GM19043 (cell line): ENCODE data around the gene MAGEB2.
A peak's percentile ranks its signal among the peaks of the same experiment; 100 is the strongest.
"Not testable (repeated sequence)": the region's sequence is repeated elsewhere in the genome, so short reads cannot be mapped to it uniquely, and the experiment has no call there.

Experiments
- ATAC-seq: cut with Tn5 transposase; IDR thresholded peaks from one replicate; pipeline ENCODE4 v1.9.1; 2021; ENCODE audit warnings: low read depth; ENCODE audit not compliant: unreplicated experiment

MAGEB2 gene, protein sequence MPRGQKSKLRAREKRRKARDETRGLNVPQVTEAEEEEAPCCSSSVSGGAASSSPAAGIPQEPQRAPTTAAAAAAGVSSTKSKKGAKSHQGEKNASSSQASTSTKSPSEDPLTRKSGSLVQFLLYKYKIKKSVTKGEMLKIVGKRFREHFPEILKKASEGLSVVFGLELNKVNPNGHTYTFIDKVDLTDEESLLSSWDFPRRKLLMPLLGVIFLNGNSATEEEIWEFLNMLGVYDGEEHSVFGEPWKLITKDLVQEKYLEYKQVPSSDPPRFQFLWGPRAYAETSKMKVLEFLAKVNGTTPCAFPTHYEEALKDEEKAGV

DNA sequence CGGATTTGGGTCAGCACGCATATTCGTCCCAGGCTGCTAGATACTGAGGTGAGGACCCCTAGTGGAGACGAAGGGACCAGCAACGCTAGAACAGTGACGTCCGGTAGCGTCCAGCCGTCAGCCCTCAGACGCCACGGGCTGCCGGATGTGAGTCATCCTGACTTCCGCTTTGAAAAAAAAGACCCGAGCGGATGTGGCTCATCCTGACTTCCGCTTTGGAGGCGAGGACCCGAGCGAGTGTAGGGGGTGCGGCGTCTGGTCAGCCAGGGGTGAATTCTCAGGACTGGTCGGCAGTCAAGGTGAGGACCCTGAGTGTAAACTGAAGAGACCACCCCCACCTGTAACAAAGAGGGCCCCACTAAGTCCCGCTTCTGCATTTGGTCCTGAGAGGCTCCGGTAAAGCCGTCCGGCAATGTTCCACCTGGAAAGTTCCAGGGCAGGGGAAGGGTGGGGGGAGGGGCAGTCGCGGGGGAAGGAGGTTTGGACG lies at the start of gene MAGEB2:
Gene MAGEB2, plus strand, starts transcription at position 207 of the 487 bp plus-strand sequence. CDS start 3,018 bp downstream, outside the sequence.
- ATAC-seq: no peak

DNA sequence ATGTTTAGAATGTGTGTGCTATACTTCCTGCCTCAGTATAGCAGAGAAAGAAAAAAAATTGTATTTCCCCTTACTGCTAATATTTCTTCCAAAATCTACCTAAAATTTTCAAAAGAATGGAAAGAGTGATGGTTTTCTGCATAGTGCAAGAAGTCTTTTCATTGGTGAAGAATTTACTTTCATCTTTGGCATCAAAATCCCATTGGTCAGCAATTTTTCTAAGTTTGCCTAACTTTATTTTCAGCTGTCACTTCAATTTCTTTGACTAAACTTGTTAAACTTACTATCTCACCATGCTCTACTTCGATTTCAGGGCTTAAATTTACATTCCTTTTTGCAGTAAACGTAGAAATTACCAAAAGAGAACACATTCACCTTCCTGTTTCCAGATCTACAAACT lies 44.5 kb upstream of the MAGEB2 start:
- ATAC-seq: no peak

DNA sequence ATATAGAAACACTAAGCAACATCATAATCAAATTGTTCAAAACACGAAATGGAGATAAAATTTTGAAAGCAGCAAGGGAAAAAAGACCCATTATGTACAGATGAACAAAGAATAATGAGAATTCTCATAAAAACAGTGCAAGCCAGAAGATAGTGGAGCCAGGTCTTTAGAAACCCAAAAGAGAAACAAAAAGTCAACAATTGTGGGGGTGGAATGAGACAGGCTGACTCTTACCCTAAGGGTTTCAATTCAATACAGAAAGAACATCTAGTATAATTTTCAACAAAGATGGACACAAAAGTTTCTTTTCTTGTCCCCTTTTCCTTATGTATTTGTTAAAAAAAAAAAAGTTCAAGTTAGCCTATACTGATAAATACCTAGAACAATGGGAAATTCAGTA lies 34.0 kb upstream of the MAGEB2 start:
- no peak for ATAC-seq

DNA sequence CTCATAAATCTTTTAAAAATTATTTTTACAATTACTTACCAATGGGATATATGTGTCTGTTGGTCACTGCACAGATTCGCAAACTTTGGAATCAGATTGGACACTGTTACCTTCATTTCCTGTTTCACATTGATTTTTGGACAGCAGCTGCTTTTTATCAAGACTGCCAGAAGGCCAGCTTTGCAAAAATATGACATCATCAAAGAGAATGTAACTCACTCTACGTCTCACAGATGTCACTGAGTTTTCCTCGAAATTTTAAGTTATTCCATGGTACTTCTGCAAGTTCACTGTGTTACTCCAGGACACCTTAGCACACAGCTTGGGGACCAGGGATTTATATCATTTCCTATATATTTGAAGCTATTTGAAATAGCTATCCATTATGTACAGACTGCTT lies 31.8 kb upstream of the MAGEB2 start:
- ATAC-seq: no peak

DNA sequence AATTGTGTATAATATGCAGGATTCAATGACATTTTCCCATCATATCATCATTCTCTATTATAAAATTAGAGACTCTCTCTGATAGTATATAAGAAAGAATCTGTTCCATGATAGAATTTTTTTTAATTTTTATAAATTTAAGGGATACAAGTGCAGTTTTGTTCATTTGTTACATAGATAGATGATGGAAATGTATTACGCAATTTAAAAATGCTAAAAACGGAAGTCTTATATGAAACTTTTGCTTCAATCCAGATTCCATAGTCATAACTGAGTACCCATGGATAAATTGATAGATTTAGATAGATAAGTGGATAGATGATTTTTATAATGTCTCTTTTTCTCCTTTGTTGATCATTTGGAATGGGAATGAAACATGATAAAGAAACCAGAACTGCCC lies 24.9 kb upstream of the MAGEB2 start:
- ATAC-seq: no peak

DNA sequence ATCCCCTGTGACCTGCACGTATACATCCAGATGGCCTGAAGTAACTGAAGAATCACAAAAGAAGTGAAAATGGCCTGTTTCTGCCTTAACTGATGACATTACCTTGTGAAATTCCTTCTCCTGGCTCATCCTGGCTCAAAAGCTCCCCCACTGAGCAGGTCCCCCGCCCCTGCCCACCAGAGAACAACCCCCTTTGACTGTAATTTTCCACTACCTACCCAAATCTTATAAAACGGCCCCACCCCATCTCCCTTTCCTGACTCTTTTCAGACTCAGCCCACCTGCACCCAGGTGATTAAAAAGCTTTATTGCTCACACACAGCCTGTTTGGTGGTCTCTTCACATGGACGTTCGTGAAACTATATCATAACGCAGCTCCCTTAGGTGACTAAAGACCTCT lies 21.5 kb upstream of the MAGEB2 start:
- ATAC-seq: not testable (repeated sequence)

DNA sequence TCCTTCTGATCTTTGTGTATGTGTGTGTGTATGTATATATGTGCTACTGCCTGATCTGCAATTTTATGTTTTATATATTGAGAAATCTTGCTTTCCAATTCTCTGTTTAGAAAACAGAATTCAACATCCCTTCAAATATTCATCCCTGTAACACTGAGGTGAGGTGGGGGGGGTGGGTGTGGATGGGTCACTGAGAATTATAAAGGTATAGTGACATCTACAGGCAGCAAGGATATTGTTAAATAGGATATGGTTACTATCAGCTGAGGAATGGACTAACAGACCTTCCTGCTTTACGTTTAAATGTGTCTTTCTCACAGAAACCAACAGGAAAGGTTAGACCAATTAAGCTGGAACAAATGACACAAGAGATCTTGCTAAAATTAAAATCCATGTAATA lies 19.0 kb upstream of the MAGEB2 start:
- ATAC-seq: no peak

DNA sequence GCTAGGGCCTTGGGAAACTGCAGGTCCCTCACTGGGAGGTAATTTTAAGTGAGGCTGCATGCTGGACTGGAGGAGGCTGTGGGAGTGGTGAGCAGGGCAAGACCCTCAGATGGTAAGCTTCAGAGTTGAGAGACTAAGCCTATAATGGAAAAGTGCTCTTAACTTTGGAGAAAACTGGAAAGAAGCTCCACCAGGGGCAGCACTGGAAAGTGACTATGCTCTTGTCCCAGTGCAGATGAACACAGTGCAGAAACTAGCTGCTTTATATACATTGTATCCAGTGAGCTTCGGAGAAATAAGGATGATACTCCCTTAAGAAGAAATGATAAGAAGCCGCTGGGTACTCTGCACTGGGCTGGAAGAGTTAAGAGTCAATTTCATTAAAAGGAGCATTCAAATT lies 3.2 kb upstream of the MAGEB2 start:
- no peak for ATAC-seq

DNA sequence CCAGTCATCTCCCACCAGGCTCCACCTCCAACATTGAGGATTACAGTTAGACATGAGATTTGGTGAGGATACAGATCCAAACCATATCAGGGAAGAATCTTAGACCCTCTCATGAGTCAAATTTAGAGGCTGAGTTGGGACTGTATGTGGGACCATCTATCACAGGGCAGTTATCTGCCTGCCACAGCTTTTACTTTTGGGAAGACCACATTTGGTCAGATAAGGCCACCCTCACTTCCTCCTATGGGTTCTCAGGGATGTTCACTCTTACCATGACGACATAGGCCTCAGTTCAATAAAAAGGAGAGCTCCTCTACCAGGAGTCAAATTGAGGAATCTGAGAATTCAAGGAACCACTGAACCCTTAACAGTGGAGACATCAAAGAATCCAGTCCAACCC lies 2.1 kb downstream of the MAGEB2 start:
- ATAC-seq: no peak

DNA sequence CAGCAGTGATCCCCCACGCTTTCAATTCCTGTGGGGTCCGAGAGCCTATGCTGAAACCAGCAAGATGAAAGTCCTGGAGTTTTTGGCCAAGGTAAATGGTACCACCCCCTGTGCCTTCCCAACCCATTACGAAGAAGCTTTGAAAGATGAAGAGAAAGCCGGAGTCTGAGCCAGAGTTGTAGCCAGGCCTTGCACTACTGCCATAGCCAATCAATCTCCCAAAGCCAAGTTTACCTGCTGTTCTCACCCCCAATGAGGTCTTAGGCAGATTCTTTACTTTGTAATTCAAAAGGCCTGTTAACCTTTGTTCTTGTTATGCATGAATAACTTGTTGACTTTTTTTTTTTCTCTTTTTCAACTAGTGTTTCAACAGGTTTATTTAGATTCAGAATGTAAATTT lies 4.0 kb downstream of the MAGEB2 start:
- no peak for ATAC-seq

DNA sequence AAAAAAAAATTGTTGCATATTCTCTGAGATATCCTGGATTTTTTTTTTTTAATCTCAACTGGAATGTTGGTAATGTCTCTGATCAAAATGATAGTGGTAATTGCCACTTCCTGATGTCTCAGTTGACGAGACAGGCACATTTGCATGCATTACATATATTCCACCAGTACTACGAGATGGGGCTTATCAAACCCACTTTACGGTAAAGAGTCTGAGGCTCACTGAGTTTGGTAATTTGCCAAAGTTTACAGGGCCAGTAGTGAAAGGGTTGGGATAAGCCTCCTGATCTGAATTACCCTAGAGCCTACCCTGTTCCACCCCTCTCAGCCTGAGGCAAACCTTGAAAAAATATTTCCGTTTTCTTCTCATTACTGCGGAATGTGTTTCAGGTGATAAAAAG lies 5.3 kb downstream of the MAGEB2 start:
- ATAC-seq: no peak

DNA sequence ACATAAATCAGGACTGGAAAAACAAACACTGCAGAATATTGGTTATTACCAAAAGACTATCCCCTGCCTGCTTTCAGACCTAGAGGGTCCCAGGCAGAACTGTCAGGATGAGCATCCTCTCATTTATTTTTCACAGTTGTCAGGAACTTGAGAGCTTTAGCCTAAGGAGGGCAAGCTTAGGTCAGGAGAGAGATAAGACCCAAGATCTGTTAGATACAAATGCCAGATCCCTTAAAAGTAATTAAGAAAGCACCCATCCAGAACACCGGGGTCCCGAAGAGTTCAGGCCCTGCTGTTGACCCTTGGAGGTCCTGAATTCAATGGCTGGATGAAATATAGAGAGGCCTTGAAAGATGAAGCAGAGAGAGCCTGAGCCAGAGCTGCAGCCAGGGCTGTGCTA lies 9.2 kb downstream of the MAGEB2 start:
- no peak for ATAC-seq

DNA sequence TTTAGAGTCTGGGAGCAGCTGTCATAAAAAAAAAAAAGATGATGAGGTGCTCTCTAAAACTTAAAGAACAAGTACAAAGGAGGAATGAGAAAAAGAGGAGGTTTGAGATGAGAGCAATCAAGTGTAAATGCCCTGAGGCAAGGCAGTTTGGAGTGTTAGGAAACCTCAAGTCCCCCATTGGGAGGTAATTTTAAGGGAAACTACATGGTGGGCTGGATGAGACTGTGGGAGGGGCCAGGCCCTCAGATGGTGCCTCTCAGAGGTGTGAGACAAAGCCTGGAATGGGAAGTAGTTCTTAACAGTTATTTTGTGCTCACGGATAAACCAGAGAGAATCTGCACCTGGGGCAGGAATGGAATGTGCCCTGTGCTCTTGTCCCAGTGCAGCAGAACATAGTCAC lies 13.2 kb downstream of the MAGEB2 start:
- no peak for ATAC-seq

DNA sequence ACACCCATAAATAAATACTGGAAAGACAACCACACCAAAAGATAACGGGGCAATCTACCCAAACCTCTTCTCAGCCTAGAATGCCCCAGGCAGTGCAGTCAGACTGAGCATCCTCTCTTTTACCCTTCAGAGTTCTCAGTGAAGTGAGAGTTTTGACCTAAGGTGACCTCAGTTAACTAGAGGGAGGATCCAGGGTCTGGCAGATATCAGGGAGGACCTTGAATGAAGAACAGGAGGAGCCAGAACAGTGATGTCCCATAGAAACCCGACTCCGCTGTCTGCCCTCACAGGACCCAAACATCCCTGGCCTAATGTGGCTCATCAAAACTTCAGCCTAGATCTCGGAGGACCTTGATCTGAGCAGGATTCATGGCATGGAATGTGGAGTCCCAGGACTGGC lies 15.0 kb downstream of the MAGEB2 start, which contains the start of gene MAGEB3:
Gene MAGEB3, plus strand, starts transcription at position 263 of the 400 bp plus-strand sequence. CDS start 5,268 bp downstream, outside the sequence.
- ATAC-seq: no peak

DNA sequence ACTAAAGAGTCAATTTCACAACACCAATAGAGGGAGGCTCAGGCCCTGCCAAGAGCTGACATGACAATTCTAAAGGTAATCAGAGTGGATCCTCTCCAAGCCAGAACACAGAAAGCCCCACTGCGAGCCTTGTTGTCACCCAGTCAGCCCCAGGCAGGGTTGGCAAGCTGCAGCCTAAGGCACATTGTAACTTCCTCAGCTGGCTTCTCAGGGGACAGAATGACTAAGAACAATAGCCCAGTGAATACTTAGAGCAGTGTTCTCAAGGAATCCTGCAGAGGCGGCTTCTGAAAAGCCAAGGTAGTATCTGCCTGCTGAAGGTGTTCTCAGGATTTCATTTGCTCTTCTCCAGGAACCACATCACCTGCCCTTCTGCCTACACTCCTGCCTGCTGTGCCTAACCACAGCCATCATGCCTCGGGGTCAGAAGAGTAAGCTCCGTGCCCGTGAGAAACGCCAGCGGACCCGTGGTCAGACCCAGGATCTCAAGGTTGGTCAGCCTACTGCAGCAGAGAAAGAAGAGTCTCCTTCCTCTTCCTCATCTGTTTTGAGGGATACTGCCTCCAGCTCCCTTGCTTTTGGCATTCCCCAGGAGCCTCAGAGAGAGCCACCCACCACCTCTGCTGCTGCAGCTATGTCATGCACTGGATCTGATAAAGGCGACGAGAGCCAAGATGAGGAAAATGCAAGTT lies 26.5 kb downstream of the MAGEB2 start, which contains the start of gene MAGEB4:
Gene MAGEB4, plus strand, starts transcription at position 277 of the 692 bp plus-strand sequence. Its CDS starts 136 bp downstream, at position 413.
- ATAC-seq: no peak

DNA sequence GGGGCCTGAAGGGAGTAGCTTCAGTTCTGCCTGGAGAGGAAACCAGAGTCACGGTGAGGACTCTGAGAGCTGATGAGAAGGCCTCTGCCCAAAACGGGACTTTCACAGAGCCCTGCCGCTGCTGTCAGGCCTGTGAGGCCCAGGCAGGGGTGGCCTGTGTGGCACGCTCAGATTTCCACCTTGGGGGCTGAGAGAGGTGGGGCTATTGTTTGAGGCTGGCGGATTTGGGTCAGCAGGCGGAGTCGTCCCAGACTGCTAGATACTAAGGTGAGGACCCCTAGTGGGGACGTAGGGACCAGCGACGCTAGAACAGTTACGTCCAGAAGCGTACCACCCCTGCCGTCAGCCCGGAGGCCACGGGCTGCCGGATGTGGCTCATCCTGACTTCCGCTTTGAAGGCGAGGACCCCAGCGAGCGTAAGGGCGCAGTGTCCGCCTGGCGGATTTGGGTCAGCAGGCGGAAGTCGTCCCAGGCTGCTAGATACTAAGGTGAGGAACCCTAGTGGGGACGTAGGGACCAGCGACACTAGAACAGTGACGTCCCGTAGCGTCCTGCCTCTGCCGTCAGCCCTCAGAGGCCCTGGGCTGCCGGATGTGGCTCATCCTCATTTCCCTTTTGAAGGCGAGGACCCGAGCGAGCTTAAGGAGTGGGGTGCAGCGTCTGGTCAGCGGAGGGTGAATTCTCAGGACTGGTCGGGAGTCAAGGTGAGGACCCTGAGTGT lies 31.6 kb downstream of the MAGEB2 start, which contains the start of gene MAGEB1:
Gene MAGEB1, plus strand, starts transcription at position 378 of the 721 bp plus-strand sequence. CDS start 3,348 bp downstream, outside the sequence.
- no peak for ATAC-seq

DNA sequence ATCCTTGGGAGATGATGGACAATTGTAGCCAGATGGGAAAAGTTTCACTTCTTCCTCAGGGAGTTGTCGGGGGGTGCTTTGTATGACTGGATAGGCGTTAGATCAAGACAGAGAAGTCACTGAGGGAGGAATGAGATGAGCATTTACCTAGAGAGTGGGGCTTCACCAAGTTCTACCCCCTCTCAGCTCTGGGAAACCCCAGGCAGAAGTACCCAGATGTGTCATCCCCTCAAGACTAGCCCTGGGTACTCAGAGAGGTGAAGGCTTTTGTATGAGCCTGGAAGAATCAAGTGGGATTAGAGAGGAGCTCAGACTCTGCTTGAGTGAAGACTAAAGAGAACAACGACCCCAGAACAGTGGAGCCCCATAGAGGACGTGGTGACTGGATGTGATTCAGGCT lies 33.5 kb downstream of the MAGEB2 start:
- peak; percentile 41 for ATAC-seq

DNA sequence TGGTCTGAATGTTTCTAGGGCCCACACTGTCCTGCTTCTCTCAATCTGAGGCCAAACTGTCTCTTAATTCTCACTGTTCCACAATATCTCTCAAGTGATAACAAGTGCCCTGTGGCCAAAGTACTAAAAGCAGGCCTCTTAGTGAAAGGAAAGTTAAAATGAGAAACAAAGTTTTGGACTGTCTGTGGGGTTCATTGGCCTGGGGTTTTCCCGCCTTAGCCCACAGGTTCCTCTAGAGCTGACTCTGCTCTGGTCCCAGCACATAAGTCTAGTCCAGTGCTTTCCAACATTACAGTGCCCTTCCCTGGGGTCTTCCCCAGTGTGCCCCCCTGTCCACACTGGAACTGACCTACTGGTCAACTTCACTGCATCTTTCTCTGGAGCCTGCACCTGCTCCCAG lies 37.9 kb downstream of the MAGEB2 start:
- ATAC-seq: no peak

DNA sequence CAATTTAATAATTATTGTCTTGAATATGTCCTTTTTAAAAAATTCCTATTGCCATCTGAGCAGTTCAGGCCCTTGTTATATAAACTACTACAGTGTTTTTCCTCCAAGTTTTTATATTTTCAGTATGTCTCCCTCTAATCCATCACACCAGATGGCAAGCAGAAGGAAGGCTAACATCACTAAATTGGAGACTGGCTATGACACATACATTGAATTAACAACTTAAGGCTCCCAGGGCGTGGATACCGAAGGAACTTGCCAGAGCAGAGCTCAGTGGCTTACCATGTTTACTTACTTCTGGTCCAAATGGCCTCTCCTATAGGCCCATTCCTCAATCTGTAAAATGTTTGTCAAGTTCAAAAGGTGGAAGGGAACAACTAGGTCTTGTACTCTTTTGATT lies 44.6 kb downstream of the MAGEB2 start:
- no peak for ATAC-seq

DNA sequence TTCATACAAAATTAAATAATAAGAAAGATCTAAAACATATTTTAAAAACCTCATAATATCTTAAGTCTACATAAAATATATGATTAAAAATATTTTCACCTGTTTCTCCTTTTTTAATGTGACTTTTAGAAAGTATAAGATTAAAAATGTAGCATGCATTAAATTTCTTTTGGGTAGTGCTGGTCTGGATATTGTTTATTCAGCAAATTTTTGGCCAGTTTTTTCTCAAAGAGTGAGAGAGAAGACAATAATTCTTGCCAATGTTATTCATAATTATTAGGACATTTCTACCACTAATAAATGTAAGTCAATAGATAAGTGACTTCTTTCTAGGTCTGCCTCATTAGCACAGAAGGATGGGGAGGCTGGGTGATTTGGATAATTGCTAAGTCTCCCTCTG lies 45.6 kb downstream of the MAGEB2 start:
- ATAC-seq: no peak

DNA sequence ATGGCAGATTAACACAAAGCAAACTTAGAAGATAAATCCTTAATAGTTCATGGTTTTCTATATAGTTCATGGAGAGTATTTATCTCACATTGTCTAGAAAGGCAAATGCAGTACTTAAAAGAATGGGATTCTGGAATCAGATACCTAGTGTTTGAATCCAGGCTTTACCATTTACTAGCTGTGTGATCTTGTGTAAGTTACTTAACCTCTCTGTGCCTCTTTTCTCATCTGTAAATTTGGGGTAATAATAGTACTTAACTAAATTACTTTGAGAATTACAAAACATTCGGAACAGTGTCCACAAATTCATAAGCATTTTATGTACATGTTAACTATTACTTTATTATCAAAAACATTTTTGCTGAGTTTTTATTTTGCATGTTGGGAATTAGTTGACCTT lies 47.4 kb downstream of the MAGEB2 start:
- no peak for ATAC-seq
